OCI-LY7 (cell line): ENCODE measurements around the gene ZNF536.

Source experiments
- CTCF ChIP-seq: fragments of 200-600 bp; sonication (generic); conservative IDR thresholded peaks from 2 replicates; pipeline ENCODE4 v1.5.1; 2014; ENCODE audit warnings: mild to moderate bottlenecking, antibody characterized with exemption, low read length, moderate library complexity, mixed read lengths
- EZH2phosphoT487 ChIP-seq: fragments of 200-600 bp; sonication (generic); IDR thresholded peaks from 2 replicates; pipeline ENCODE4 v1.6.1; 2018; ENCODE audit warnings: low read depth, borderline replicate concordance, mild to moderate bottlenecking, mixed run types, antibody characterized with exemption, low read length, moderate library complexity, mixed read lengths

GRCh38 chr19:30481063-30481462 lies 108.9 kb downstream of the ZNF536 start:
- no peak for TF ChIP-seq EZH2phosphoT487
- no peak for TF ChIP-seq CTCF
